SJCRH30 (cell line): ENCODE measurements around the gene CGREF1. TPM values are rescaled to one million over a fixed set of nuclear protein-coding genes. Genes with fewer than 3 reads are reported as not detected.
A peak's percentile ranks its signal among the peaks of the same experiment; 100 is the strongest.
"Not testable (repeated sequence)": the region's sequence is repeated elsewhere in the genome, so short reads cannot be mapped to it uniquely, and the experiment has no call there.

Experiments used
- DNase-seq, 2 experiments: peaks; one replicate each; pipeline ENCODE4 v3.0.0-alpha.2; 2015 to 2020
- H3K27ac ChIP-seq: fragments of 250-450 bp; sonication (Bioruptor Pico); 2 replicates; pipeline ENCODE4 v1.5.1; 2020; ENCODE audit warnings: mild to moderate bottlenecking, moderate library complexity
- H3K27me3 ChIP-seq: fragments of 250-450 bp; sonication (Bioruptor Pico); 2 replicates; pipeline ENCODE4 v1.5.1; 2020; ENCODE audit warnings: mild to moderate bottlenecking, moderate library complexity
- H3K36me3 ChIP-seq: fragments of 250-450 bp; sonication (Bioruptor Pico); 2 replicates; pipeline ENCODE4 v1.5.1; 2020; ENCODE audit warnings: mild to moderate bottlenecking, moderate library complexity
- H3K4me1 ChIP-seq: fragments of 250-450 bp; sonication (Bioruptor Pico); 2 replicates; pipeline ENCODE4 v1.5.1; 2020; ENCODE audit warnings: mild to moderate bottlenecking, moderate library complexity
- H3K4me3 ChIP-seq: fragments of 250-450 bp; sonication (Bioruptor Pico); 2 replicates; pipeline ENCODE4 v1.5.1; 2020; ENCODE audit warnings: mild to moderate bottlenecking, moderate library complexity
- H3K9me3 ChIP-seq: fragments of 250-450 bp; sonication (Bioruptor Pico); replicated peaks from 2 replicates; pipeline ENCODE4 v1.5.1; 2020; ENCODE audit warnings: mild to moderate bottlenecking, moderate library complexity
- total RNA-seq: library from RNA; depleted of rRNA; stranded (reverse); fragments of >200 nt; shearing (Covaris generic); gene quantifications from 2 replicates; pipeline ENCODE4 v1.2.3, GENCODE V29; 2014

The CGREF1 gene
- total RNA-seq, 1 experiment from 2014 or later = not detected

- H3K27ac ChIP-seq = no peak overlapping the region
- no peaks in the 10 kb centered on the region; the same call in 1 of the 2 replicates for H3K27me3 ChIP-seq
- peaks cover 6% of the 10 kb centered on the region; the same call in 1 of the 2 replicates for H3K36me3 ChIP-seq
- H3K4me3 ChIP-seq = no peak overlapping the region
- DNase-seq = no peak
- H3K9me3 ChIP-seq = no peaks in the 10 kb centered on the region
- peaks cover 6% of the 10 kb centered on the region; the same call in 1 of the 2 replicates for H3K4me1 ChIP-seq
Measured at GRCh38 chr2:27130396-27130795, 11.5 kb upstream of the CGREF1 start.

- no peaks in the 10 kb centered on the region; the same call in 1 of the 2 replicates for H3K27me3 ChIP-seq
- peaks cover 6% of the 10 kb centered on the region; the same call in 1 of the 2 replicates for H3K36me3 ChIP-seq
- peaks cover 6% of the 10 kb centered on the region; the same call in 1 of the 2 replicates for H3K4me1 ChIP-seq
- H3K27ac ChIP-seq = no peak overlapping the region
- H3K9me3 ChIP-seq = no peaks in the 10 kb centered on the region
- no peak for DNase-seq
- no peak overlapping the region for H3K4me3 ChIP-seq
Measured at GRCh38 chr2:27128668-27129571, 10.0 kb upstream of the CGREF1 start.

- H3K27me3 ChIP-seq = no peaks in the 10 kb centered on the region; the same call in 1 of the 2 replicates
- peaks cover 1% of the 10 kb centered on the region; the same call in 1 of the 2 replicates for H3K4me1 ChIP-seq
- peaks cover 6% of the 10 kb centered on the region; the same call in 1 of the 2 replicates for H3K36me3 ChIP-seq
- no peaks in the 10 kb centered on the region for H3K9me3 ChIP-seq
- H3K4me3 ChIP-seq = no peak overlapping the region
- DNase-seq = no peak
- no peak overlapping the region for H3K27ac ChIP-seq
Measured at GRCh38 chr2:27127883-27128667, 9.1 kb upstream of the CGREF1 start.

- Histone ChIP-seq H3K4me1 (no peaks in the 10 kb centered on the region), H3K27me3 (peaks cover 9% of the 10 kb centered on the region), H3K4me3 (no peak overlapping the region), H3K9me3 (no peaks in the 10 kb centered on the region), H3K27ac (no peak overlapping the region), H3K36me3 (peaks cover 4% of the 10 kb centered on the region; the same call in 1 of the 2 replicates)
- DNase-seq = no peak
Measured at GRCh38 chr2:27126252-27126710, 7.4 kb upstream of the CGREF1 start.

GRCh38 chr2:27125104-27125503, 6.2 kb upstream of the CGREF1 start:
- H3K36me3 ChIP-seq = no peaks in the 10 kb centered on the region
- H3K9me3 ChIP-seq = no peaks in the 10 kb centered on the region
- DNase-seq = no peak

GRCh38 chr2:27123302-27124150, 4.6 kb upstream of the CGREF1 start, which contains the start of gene ABHD1:
Gene ABHD1 (plus strand): TSS chr2:27123815. CDS start chr2:27123949, 134 bp downstream.
- Histone ChIP-seq H3K27ac (no peak within 1 kb of the TSS), H3K27me3 (peaks cover 22% of the 10 kb centered on the region), H3K4me1 (no peaks in the 10 kb centered on the region), H3K9me3 (no peaks in the 10 kb centered on the region), H3K4me3 (peak within 1 kb of the TSS; percentile 52), H3K36me3 (no peaks in the 10 kb centered on the region)
- no peak for DNase-seq

More at GRCh38 chr2:27125104-27125503, 6.2 kb upstream of the CGREF1 start:
- H3K4me1 ChIP-seq = no peaks in the 10 kb centered on the region
- no peak overlapping the region for H3K4me3 ChIP-seq
- H3K27ac ChIP-seq = no peak overlapping the region
- peaks cover 20% of the 10 kb centered on the region for H3K27me3 ChIP-seq

GRCh38 chr2:27122791-27123190, 3.9 kb upstream of the CGREF1 start:
- Histone ChIP-seq H3K4me1 (no peaks in the 10 kb centered on the region), H3K27me3 (peaks cover 27% of the 10 kb centered on the region), H3K36me3 (no peaks in the 10 kb centered on the region), H3K27ac (no peak overlapping the region), H3K4me3 (no peak overlapping the region), H3K9me3 (no peaks in the 10 kb centered on the region)
- DNase-seq = no peak

- H3K4me3 ChIP-seq = no peak overlapping the region
- H3K27ac ChIP-seq = no peak overlapping the region
- peaks cover 28% of the 10 kb centered on the region for H3K27me3 ChIP-seq
- no peak for DNase-seq
- no peaks in the 10 kb centered on the region for H3K9me3 ChIP-seq
- H3K4me1 ChIP-seq = no peaks in the 10 kb centered on the region
- no peaks in the 10 kb centered on the region for H3K36me3 ChIP-seq
Measured at GRCh38 chr2:27121906-27122305, 3.0 kb upstream of the CGREF1 start.

- H3K9me3 ChIP-seq, H3K4me1 ChIP-seq, H3K4me3 ChIP-seq, H3K36me3 ChIP-seq, DNase-seq, H3K27ac ChIP-seq: not testable (repeated sequence)
- H3K27me3 ChIP-seq = peaks cover 36% of the 10 kb centered on the region
Measured at GRCh38 chr2:27119330-27119670, 372 bp upstream of the CGREF1 start.

- H3K4me3 ChIP-seq = no peak overlapping the region
- H3K4me1 ChIP-seq = no peaks in the 10 kb centered on the region
- H3K27me3 ChIP-seq = peaks cover 36% of the 10 kb centered on the region
- no peaks in the 10 kb centered on the region for H3K9me3 ChIP-seq
- H3K27ac ChIP-seq = no peak overlapping the region
- no peaks in the 10 kb centered on the region for H3K36me3 ChIP-seq
- no peak for DNase-seq
Measured at GRCh38 chr2:27117995-27118524, 868 bp downstream of the CGREF1 start.

- no peaks in the 10 kb centered on the region for H3K36me3 ChIP-seq
- no peak for DNase-seq
- H3K4me1 ChIP-seq = no peaks in the 10 kb centered on the region
- H3K27me3 ChIP-seq = peaks cover 23% of the 10 kb centered on the region
- H3K4me3 ChIP-seq = no peak overlapping the region
- no peak overlapping the region for H3K27ac ChIP-seq
- no peaks in the 10 kb centered on the region for H3K9me3 ChIP-seq
Measured at GRCh38 chr2:27115519-27115918, 3.4 kb downstream of the CGREF1 start.

- not testable (repeated sequence) for H3K9me3 ChIP-seq, H3K36me3 ChIP-seq, DNase-seq, H3K4me1 ChIP-seq, H3K4me3 ChIP-seq, H3K27ac ChIP-seq
- H3K27me3 ChIP-seq = peaks cover 18% of the 10 kb centered on the region
Measured at GRCh38 chr2:27111392-27112078, 7.4 kb downstream of the CGREF1 start.

GRCh38 chr2:27110603-27111352, 8.2 kb downstream of the CGREF1 start:
- H3K27ac ChIP-seq, H3K9me3 ChIP-seq, H3K4me3 ChIP-seq, H3K4me1 ChIP-seq, H3K36me3 ChIP-seq, DNase-seq: not testable (repeated sequence)
- peaks cover 24% of the 10 kb centered on the region for H3K27me3 ChIP-seq
